Activated T-cell treated with anti-CD3 and anti-CD28 coated beads for 4 hours (primary cell): ENCODE measurements around the gene POLR1F.

ENCODE experiments used
- DNase-seq: peaks from one replicate; pipeline ENCODE4 v3.0.0-alpha.2; 2020

Gene POLR1F

DNA sequence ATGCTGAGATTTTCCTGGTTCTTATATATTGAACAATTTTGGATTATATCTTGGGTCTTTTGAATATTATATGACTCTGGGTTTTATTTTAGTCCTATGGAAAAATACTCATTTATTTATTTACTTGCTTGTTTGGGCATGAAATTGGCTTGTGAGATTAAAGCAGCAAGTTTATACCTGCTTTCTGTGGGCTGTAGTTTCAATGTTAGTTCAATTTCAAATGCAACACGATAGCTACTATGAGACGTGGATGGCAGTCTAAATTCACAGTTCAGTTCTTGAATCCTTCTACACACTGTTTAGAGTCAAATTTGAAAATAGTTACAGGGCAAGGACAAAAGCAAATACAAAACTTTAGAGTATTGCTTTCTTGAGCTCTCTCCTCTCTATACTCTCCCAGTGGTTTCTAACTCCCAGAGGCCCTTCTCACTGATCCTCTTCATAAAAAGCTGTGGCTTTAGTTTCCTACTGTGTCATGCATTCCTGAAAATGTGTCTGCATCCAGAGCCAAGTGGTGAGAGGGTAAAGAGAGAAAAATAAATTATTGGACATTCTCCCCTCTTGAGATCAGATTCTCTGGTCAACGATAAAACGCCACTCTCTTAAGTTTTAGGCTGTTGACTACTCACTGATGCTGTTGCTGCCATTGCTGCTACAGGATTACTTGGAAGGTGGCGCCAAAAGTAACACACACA, 34.4 kb downstream of the POLR1F start:
- no peak for DNase-seq

DNA sequence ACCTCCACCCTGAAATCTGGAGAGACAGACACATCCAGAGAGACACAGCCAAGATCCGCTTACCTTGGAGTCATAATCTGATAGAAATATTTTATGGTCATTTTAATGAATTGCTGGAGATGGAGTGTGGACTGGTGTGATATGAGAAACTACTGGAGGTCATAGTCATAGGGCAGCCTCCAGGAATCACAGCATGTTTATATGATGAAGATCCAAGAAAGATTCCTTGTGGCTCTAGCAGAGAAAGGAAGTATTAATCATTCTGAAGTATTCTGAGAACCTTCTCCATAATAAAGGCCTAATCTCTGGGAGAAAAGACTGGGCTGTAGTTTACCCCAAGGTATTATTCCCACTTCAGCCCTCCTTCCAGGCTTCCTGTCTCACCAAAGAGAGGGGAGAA, 38.0 kb downstream of the POLR1F start:
- DNase-seq, result no peak

DNA sequence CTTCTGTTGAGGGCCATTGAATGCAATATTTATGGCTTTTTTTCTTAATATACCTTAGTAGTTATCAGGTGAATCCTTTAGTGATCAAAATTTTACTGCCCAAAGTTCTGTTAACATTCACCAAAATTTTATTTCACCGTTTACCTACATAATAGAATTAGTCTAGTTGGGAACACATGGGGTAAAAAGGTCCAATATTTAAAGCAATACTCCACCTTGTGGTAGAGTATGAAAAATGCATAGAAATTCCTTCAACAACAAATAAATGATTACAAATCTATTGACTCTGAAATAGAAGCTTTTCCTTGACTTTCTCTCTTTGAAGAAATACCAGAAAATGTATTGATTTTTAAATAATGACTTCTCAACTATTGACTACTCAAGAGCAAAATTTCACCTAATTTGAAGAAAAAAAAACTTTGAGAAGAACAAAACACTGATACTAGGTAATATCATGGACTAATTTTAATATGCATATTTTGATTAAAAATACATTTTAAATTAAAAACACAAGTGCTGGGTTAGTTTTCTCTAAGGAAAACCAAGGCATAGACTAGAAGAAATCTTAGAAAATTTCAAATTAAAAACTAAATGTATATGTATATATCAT, 43.3 kb downstream of the POLR1F start:
- DNase-seq, result no peak

DNA sequence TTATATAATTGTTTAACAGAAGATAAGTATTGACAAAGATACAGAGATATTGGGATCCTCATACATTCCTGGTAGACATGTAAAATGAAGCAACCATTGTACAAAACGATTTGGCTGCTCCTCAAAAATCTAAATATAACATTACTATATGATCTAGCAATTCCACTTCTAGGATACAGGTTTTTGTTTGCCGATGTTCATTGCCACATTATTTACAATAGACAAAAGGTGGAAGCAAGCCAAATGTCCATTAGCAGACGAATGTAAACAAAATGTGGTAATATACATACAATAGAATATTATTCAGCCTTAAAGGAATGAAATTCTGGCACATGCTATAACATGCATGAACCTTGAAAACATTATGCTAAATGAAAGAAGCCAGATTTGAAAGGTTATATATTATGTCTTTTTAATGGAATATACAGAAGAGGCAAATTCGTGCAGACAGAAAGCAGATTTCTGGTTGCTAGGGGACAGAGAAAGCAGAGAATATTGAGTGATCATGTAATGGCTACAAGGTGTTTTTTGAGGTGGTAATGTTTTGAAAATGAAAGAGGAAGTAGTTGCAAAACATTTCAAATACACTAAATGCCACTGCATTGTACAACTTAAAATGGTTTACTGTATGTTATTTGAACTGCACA, 44.9 kb downstream of the POLR1F start:
- DNase-seq, result no peak

GRCh38 chr7:19648791-19649190, 60.0 kb downstream of the POLR1F start:
- no peak for DNase-seq
